Natural killer cell (primary cell): ENCODE data around the gene CBY2. TPM values are rescaled to one million over a fixed set of nuclear protein-coding genes. Genes with fewer than 3 reads are reported as not detected.

ENCODE experiments used
- ATAC-seq, 3 donors: fragments of 150-1000 bp in 2 of 3; fragments of 200-7000 bp in 1 of 3; cut with Tn5 transposase; 1 replicate in 1 of 3; 2 replicates in 2 of 3; pipeline ENCODE4 v1.10.0; 2021; ENCODE audit warnings: mild to moderate bottlenecking in 2 of 3, moderate library complexity in 2 of 3
- DNase-seq, 2 donors: peaks; one replicate each; pipeline versions ENCODE4 v3.0.0 to v3.0.0-alpha.2; 2013 to 2021; ENCODE audit warnings: mixed read lengths in 1 of 2
- H3K27ac ChIP-seq: one replicate; pipeline ENCODE4 v1.5.1; 2013; ENCODE audit warnings: mild to moderate bottlenecking, low read length
- H3K27me3 ChIP-seq: one replicate; pipeline ENCODE4 v1.6.1; 2013; ENCODE audit warnings: low read length; ENCODE audit not compliant: control insufficient read depth, insufficient read depth
- H3K36me3 ChIP-seq: one replicate; pipeline ENCODE4 v1.6.1; 2013; ENCODE audit warnings: low read length; ENCODE audit not compliant: control insufficient read depth, insufficient read depth
- H3K4me1 ChIP-seq: one replicate; pipeline ENCODE4 v1.6.1; 2013; ENCODE audit warnings: low read length; ENCODE audit not compliant: control insufficient read depth, insufficient read depth
- H3K4me3 ChIP-seq: one replicate; pipeline ENCODE4 v1.5.1; 2013; ENCODE audit warnings: low read length
- H3K9me3 ChIP-seq: one replicate; pipeline ENCODE4 v1.6.1; 2013; ENCODE audit warnings: low read length; ENCODE audit not compliant: control insufficient read depth, insufficient read depth
- H3K27ac Mint-ChIP-seq, 2 donors: one replicate each; pipeline ENCODE4 v1.8.0; 2022; ENCODE audit warnings: mild to moderate bottlenecking in 2 of 2, mixed read lengths in 2 of 2, moderate library complexity in 1 of 2
- H3K27me3 Mint-ChIP-seq, 2 donors: one replicate each; pipeline ENCODE4 v1.8.0; 2022; ENCODE audit warnings: low read depth in 2 of 2, mixed read lengths in 2 of 2
- H3K36me3 Mint-ChIP-seq: one replicate; pipeline ENCODE4 v1.8.0; 2022; ENCODE audit warnings: mixed read lengths
- H3K4me1 Mint-ChIP-seq, 2 donors: one replicate each; pipeline ENCODE4 v1.8.0; 2022; ENCODE audit warnings: mixed read lengths in 2 of 2
- H3K4me3 Mint-ChIP-seq: one replicate; pipeline ENCODE4 v1.8.0; 2022; ENCODE audit warnings: mild to moderate bottlenecking, moderate library complexity, mixed read lengths
- H3K9me3 Mint-ChIP-seq, 2 donors: one replicate each; pipeline ENCODE4 v1.8.0; 2022; ENCODE audit warnings: mixed read lengths in 2 of 2
- WGBS: methylation state at CpG from one replicate; pipeline ENCODE4 v1.1.7; 2013; ENCODE audit warnings: missing lambda C conversion rate; ENCODE audit not compliant: insufficient coverage; 5-methylcytosine and 5-hydroxymethylcytosine counted together
- intact Hi-C: fragments of 100-400 bp; cut with micrococcal nuclease; formaldehyde crosslinking; loops from one replicate; pipeline ENCODE4 v1.14.2; 2022
- total RNA-seq, 4 donors: library from RNA; stranded (reverse); fragments of 120-200 nt in 1 of 4; gene quantifications; one replicate each; pipeline versions ENCODE4 v1.2.3 to v1.2.4, GENCODE V29; 2013 to 2022
- TF ChIP-seq, protein P1 (sequence below): fragments of 200-600 bp; IDR thresholded peaks from one replicate; pipeline ENCODE4 v1.8.0; 2022; ENCODE audit warnings: antibody characterized with exemption

Gene CBY2
- total RNA-seq, 3 donors from 2014 or later (not counting 1 experiment from before 2014, with no cell fraction given), result not detected

DNA sequence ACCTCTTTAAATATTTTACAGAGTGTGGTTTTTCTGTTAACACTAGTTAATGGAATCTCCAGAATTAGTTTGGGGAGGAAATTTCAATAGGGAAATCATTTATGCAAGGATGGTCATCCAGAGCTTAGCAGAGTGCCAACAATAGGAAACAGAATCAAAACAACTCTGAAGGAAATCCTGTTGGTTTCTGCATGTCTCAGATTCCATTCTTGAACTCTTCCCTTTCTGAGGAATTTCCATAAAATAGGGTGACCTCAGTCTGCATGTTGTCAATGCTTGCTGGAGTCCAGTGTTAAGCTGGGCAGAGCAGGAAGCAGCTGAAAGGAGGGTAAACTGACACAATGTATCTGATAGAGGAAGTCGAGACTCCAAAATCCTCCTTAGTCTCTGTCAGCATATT, 16.9 kb downstream of the CBY2 start:
- no peak for DNase-seq
- Histone ChIP-seq H3K9me3 (no peaks in the 10 kb centered on the region), H3K36me3 (no peaks in the 10 kb centered on the region), H3K4me1 (no peaks in the 10 kb centered on the region), H3K27me3 (no peaks in the 10 kb centered on the region), H3K4me3 (no peak overlapping the region), H3K27ac (no peak overlapping the region)
- no peaks in the 10 kb centered on the region for H3K9me3 Mint-ChIP-seq
- no peaks in the 10 kb centered on the region for H3K36me3 Mint-ChIP-seq
- intact Hi-C loops, result no loop called here
- no peak overlapping the region for H3K27ac Mint-ChIP-seq
- TF ChIP-seq, protein P1, sequence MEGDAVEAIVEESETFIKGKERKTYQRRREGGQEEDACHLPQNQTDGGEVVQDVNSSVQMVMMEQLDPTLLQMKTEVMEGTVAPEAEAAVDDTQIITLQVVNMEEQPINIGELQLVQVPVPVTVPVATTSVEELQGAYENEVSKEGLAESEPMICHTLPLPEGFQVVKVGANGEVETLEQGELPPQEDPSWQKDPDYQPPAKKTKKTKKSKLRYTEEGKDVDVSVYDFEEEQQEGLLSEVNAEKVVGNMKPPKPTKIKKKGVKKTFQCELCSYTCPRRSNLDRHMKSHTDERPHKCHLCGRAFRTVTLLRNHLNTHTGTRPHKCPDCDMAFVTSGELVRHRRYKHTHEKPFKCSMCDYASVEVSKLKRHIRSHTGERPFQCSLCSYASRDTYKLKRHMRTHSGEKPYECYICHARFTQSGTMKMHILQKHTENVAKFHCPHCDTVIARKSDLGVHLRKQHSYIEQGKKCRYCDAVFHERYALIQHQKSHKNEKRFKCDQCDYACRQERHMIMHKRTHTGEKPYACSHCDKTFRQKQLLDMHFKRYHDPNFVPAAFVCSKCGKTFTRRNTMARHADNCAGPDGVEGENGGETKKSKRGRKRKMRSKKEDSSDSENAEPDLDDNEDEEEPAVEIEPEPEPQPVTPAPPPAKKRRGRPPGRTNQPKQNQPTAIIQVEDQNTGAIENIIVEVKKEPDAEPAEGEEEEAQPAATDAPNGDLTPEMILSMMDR, result no peak
- no peaks in the 10 kb centered on the region for H3K4me1 Mint-ChIP-seq
- no peak overlapping the region for H3K4me3 Mint-ChIP-seq
- peaks cover 10 to 19% of the 10 kb centered on the region in 2 donors for H3K27me3 Mint-ChIP-seq
- ATAC-seq, result no peak
- WGBS, result no CpG with 5 or more reads among the region's 1 CpG

DNA sequence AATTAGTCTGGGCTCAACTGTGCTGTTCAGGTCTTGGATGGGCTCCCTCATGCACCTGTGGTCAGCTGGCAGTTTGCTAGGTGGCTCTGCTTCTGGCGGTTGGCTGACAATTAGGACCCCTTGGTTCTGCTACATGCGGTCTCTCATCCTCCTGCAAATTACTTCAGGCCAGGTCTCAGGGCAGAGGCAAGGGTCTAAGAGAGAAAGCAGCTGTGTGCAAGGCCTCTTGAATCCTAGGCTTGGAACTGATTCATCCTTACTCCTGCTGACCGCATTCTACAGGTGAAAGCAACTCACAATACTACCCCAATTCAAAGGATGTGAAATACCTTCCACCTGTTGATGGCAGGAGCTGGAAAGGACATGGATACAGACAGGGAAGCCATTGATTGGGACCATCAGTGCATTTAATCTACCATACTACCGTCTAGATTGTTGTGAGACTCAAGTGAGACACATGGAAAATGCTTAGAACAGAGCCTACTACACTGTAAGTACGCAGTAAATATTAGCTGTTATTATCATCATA, 19.1 kb downstream of the CBY2 start:
- TF ChIP-seq, protein P1, result no peak
- no peak overlapping the region for H3K27ac Mint-ChIP-seq
- WGBS, result 99% methylated on average over 4 of the region's 5 CpGs

DNA sequence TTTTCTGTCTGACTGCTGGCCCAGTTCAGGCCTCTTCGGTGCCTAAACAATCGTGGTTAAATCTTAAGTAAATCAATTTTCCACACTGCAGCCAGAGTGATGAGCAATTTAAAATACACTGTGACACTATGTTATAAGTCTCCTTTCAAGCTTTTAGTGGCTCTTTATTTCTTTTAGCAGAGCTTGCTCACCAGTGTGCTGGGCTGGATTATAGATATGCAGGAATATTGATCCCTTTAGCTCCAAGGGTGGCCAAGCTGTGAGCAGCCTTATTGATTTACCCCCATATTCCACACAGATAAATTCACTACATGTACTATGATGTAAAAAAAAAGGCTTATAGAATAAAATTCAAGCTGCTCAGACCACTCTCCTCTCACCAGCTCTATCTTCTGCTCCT, 21.7 kb downstream of the CBY2 start:
- DNase-seq (no peak), ATAC-seq (no peak)
- H3K27me3 ChIP-seq, result no peaks in the 10 kb centered on the region
- H3K4me3 ChIP-seq, result no peak overlapping the region
- intact Hi-C loops, result no loop called here
- no peak overlapping the region for H3K27ac Mint-ChIP-seq
- H3K36me3 Mint-ChIP-seq, result no peaks in the 10 kb centered on the region
- no peaks in the 10 kb centered on the region for H3K9me3 ChIP-seq
- peaks cover 11 to 28% of the 10 kb centered on the region in 2 donors for H3K27me3 Mint-ChIP-seq
- no peak overlapping the region for H3K4me3 Mint-ChIP-seq
- H3K4me1 ChIP-seq, result no peaks in the 10 kb centered on the region
- H3K36me3 ChIP-seq, result no peaks in the 10 kb centered on the region
- H3K27ac ChIP-seq, result no peak overlapping the region
- TF ChIP-seq, protein P1, result no peak
- WGBS, result 90% methylated on average over 2 of the region's 2 CpGs
- no peaks in the 10 kb centered on the region for H3K9me3 Mint-ChIP-seq
- H3K4me1 Mint-ChIP-seq, result no peaks in the 10 kb centered on the region

More for the DNA sequence above, 19.1 kb downstream of the CBY2 start:
- Histone ChIP-seq H3K4me3 (no peak overlapping the region), H3K9me3 (no peaks in the 10 kb centered on the region), H3K27me3 (no peaks in the 10 kb centered on the region), H3K4me1 (no peaks in the 10 kb centered on the region), H3K36me3 (no peaks in the 10 kb centered on the region), H3K27ac (no peak overlapping the region)
- no peaks in the 10 kb centered on the region for H3K4me1 Mint-ChIP-seq
- no peaks in the 10 kb centered on the region for H3K9me3 Mint-ChIP-seq
- no peaks in the 10 kb centered on the region for H3K36me3 Mint-ChIP-seq
- no peak overlapping the region for H3K4me3 Mint-ChIP-seq
- ATAC-seq (no peak), DNase-seq (no peak)
- intact Hi-C loops, result no loop called here
- peaks cover 10 to 26% of the 10 kb centered on the region in 2 donors for H3K27me3 Mint-ChIP-seq

DNA sequence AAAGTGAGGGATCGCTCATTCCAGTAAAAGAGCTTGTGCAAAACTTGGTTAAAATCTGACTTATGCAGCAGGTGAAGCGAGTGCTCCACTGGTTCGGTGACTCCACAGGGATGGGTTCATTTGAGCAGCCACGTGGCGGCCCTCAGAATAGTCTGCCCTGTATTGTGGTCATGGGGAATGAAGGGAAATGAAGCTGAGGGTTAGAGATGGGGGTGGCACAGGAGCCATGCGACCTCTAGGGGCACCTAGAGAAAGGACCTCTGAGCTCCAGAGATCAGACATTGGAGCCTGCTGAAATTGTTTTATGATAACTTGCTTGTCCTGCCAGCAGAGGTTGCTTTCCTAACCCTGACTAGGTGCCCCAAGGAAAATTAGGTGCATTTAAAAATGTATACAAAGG, 26.6 kb downstream of the CBY2 start:
- H3K9me3 Mint-ChIP-seq, result no peaks in the 10 kb centered on the region
- TF ChIP-seq, protein P1, result no peak
- Histone ChIP-seq H3K36me3 (no peaks in the 10 kb centered on the region), H3K4me3 (no peak overlapping the region), H3K9me3 (no peaks in the 10 kb centered on the region), H3K4me1 (no peaks in the 10 kb centered on the region), H3K27me3 (no peaks in the 10 kb centered on the region), H3K27ac (no peak overlapping the region)
- no peak overlapping the region for H3K27ac Mint-ChIP-seq
- WGBS, result 68% methylated on average over 6 of the region's 6 CpGs
- peaks cover 3 to 31% of the 10 kb centered on the region in 2 donors for H3K27me3 Mint-ChIP-seq
- no peaks in the 10 kb centered on the region for H3K36me3 Mint-ChIP-seq
- H3K4me1 Mint-ChIP-seq, result no peaks in the 10 kb centered on the region
- DNase-seq, result peak in 1 of 2 donors; percentile 4
- no peak for ATAC-seq
- no peak overlapping the region for H3K4me3 Mint-ChIP-seq
- intact Hi-C loops, result no loop called here
